Activated T-helper 1 cell treated with Interleukin-2 at 50 U/mL for 16 hours (primary cell): Measurements from ENCODE around the gene CPED1.
"Not testable (repeated sequence)": the region's sequence is repeated elsewhere in the genome, so short reads cannot be mapped to it uniquely, and the experiment has no call there.

Source experiments
- DNase-seq: peaks from one replicate; pipeline ENCODE4 v3.0.0-alpha.2; 2020; ENCODE audit warnings: low read depth

The CPED1 gene

DNA sequence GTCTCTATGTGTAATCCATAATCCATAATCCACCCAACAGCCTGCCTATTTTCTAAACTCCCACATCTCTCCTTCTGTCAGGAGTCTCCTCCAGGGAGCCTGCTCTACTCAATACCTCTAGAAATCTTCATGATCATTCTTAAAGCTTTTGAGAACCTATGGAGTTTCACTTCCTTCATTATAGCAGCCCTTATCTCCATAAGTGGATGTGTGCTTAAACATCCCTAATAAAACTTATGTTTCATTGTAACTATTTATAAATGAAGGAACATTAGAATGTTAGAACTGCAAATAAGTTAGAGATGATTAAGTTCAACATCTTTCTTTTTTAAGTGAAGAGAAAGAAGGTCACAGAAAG, 8.5 kb downstream of the CPED1 start:
- no peak for DNase-seq

DNA sequence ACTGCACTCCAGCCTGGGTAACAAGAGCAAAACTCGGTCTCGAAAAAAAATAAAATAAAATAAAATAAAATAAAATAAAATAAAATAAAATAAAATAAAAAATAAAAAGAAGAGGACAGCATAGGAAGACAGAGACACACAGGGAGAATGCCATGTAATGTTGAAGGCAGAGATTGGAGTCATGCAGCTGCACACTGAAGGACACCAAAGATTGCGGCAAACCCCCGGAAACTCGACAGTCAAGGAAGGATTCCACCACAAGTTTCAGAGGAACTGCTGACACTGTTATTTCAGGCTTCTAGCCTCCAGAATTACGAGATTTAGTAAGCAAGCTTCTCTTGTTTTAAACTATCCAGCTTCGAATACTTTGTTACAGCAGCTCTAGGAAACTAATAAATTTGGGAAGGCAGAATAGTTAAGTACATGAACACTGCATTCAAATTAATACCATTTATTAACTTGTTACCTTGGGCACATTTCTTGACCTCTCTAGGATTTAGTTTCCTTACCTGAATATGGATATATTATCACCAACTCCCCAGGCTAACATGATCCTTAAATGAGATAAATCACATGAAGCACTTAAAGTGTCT, 9.5 kb downstream of the CPED1 start:
- no peak for DNase-seq

DNA sequence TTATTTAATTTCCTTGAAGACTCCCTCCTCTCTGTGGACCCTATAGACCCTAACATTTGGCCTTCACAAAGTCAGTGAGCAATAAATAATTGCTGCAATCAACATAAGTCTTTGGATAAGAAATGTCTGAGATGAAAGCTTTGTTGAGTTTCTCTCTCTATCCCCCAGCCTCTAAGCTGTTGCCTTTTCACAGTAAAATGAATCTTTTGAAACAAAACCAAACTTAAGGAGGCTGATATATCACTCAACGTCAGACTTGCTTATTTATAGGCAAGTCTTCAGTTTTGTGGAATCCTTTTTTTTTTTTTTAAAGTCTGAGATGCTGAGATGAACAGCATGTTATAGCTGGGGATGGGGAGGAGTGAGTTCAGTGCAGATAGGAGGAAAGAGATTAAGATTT, 10.0 kb downstream of the CPED1 start:
- no peak for DNase-seq

DNA sequence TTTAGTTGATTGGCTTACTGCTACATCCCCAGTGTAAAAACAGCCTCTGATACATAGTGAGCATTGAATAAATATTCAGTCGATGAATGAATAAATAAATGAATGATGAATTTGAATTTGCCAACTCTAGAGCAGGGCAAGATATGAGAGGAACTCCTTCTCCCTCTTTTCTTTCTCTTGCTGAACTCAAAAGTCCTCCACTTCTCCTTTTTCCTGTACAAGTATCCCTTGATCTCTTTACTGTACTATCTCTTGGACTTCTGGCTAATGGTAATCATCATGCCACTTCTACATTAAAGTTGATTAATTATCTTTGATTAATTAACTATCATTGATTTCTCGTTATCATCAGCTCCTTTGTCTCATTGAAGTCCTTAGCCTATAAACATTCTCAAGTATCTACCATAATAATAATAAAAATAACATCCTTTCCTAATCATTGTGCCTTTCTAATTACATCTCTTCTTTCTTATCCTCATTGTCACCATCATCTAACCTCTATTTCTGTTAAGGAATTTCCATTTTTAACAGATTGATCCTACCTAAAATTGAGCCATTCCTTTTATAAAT, 10.6 kb downstream of the CPED1 start:
- DNase-seq: no peak

DNA sequence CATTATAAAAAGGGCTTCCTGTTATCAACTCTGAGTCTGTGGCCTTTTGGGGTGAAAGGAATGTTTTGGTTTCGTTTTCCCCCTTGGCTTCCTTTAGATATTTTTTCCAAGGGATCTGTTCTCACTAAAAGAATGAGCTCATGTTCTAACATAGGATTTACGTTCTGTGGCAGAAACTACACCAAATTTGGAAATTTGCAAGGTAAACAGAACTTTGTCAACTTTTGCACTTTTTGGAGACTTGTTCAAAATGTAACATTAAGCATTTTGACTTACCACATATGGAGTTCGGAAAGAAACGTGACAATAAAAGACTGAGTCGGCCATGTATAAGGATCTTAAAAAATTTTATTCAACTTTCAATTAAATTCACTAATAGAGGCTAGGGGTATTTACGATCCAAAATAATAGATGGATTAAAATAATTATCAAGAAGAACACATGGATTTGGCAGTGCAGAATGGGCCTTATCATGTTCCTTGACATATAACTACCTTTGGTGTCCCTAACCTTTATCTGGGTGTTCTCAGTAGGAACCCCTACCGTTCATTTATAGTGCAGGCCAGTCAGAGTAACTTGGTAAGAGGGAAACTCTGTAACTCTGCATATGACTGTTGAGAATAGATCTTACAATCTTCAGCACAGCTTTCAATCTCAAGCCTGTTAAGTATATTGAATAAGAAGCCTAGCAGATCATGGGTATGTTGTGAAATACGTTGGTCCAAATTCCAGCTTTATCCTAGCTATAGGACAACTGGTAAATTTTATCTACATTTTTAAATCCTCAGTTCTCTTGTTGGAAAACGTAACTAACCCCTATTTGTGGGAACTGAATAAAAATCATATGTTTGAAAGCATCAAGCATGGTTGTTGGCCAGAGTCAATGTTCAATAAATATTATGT, 11.8 kb downstream of the CPED1 start:
- no peak for DNase-seq

DNA sequence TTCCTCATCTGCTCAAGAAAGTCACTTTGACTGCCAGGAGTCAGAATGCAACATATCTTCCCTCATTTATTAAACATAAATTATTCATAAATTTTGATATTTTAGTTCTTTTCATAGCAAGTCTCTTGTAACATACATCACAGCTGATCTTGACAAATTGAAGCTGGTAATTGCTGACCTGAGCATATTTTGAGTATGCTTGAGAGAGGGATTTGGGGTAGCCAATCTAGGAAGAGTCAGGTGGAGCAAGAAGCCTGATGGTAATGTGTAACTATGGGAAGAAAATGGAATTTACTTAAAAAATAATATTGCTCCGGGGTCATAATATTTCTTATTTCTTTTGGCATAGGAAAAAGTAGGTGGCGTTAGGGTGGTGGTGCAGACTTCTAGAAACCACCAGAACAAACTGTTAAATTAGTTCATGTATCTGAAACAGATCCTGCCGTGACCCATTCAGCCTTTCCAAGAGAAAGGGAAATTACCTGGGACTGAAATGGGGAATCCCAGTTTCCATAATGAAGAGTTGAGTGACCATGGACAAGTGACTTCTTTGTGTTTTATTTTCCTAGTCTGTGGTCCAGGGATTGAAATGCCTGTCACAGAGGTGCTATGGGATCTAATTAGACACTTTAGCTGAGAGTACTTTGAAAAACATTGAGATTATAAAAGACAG, 12.9 kb downstream of the CPED1 start:
- DNase-seq: no peak

DNA sequence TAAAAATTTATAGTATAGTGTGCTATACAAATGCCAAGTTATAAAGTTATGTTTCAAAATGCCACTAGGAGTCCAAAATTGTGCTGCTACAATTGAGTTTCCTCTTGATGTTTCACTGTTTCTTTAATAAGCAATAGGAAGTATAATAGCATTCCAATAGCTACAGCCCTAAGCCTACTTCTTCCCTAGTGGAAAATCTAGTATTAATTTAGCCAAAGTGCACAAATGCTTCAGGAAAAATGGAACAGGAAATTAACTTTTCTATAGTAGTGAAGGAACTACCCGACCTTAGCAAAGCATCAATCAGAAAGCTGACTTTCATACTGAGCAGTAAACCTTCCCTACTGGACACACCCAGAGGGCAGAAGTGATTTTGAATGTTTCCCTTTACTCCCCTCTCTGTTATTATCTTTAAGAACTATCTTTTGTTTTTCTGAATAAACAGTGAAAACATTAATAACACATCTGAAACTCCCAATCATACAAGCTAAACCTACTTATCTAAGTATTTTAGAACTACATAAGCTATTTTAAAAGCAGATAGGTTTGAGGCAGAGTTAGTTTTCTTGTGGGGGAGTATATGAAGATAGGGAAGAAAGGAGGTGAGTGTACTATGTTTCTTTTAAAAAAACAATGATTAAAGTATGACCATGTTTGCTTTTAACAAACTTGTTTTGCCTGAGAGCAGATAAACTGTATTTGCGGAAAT, 13.7 kb downstream of the CPED1 start:
- DNase-seq: no peak

DNA sequence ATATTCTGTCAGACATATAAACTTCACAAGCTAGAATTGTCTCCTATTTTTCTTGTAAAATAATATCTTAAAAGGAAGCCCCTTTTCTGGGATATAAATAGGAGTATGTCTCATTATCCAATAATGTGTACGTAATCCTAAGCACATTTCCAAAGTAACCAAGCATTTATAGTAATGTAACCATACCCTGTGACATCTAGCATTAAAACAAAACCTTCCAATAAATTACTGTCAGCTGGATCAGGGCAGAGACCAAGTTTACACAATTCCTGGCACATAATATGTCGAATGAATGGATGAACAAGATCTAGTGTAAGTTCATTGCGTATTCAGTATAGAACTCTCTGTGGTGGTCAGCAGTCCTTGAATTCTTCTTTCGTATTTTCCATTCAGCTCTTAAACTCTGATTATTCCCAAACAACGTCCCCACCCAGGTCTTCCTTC, 14.3 kb downstream of the CPED1 start:
- DNase-seq: no peak

DNA sequence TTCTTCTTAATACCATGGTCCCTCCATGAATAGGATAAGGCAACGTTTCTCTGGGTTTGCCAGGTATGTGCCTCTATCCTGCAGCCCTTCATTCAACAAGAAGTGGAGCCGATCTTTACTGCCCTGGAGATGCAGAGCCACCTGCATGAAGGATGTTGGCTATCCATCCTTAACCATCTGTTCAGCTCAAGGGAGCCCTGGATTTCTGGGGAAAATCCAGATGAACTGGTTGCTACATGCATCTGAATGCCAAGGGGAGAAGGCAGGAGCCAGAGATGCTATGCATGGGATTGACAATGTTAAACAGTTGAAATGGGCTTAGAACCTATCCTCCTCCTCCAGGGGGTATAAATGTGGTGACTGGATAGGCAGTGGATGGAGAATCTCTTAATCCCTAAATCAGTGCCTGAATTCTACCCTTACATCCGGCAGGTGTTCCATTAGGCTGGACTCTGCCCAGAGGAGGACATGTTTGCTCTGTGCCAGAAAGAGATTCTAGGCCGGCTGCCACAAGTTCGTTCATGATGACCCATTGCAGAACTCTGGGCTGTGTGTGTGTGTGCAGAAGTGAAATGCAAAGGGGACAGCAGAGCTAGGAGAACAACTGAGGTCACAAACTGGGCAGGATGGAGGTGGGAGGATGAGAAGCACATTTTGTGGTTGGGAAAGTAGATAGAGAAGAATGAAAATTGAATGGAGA, 15.6 kb downstream of the CPED1 start:
- DNase-seq: no peak

DNA sequence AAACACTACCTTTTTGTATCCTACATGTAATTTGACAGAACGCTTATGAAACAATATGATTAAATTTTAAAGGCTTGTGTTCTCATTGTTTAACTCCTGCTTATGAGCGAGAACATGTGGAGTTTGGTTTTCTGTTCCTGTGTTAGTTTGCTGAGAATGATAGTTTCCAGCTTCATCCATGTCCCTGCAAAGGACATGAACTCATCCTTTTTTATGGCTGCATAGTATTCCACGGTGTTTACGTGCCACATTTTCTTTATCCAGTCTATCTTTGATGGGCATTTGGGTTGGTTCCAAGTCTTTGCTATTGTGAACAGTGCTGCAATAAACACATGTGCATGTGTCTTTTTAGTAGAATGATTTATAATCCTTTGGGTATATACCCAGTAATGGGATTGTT, 16.5 kb downstream of the CPED1 start:
- DNase-seq: not testable (repeated sequence)

DNA sequence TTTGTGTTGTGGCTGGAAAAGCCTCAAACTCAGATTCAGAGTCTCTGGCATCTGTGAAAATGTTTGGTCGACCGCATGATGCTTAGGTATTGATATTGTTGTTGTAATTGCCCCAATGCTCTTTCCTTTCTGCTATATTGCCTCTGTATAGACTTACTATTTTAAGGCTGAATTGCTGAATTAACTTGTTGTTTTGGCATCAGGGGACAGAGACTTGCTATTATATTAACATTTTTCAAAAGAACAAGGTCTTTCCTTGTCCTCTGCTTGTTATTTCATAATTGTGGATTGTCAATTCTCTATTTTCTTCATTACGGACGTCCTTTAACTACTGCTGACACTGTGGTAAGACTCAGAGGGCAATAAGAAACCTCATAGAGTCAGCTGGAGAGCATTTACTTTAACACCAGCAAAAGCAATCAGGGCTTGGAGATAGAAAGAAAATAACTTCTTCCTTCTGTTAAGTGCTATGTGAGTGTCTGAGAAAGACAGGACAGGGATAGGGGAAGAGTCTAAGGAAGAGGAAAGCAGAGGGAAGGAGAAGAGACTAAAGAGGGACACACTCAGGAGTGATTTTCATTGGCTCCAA, 17.6 kb downstream of the CPED1 start:
- no peak for DNase-seq

DNA sequence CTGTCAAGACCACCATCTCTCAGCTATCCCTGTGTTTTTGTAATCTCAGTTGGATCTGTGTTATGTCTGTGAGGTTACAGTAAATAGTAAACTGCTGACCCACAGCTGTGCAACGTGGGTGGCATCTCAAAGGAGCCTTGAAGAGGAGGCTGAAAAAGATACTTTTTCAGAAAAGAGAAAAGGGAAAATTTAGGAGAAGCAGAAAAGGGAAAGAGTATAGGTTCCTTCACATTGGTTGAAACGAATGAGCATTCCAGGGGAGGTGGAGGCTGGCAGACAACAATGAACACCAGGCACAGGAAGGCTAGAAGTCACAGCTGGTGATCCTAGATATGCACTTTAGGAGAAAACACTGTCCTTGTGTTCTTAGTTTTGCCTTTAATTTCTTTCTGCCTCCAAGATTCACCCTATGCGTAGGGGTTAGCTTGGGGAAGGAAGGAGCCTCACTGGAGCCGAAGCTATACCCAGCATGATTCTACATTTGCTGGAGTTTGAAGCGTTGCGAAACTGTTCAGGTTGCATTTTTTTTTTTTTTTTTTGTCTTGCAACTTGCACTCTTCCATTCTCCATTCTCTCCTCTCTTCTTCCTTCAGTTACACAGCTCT, 18.3 kb downstream of the CPED1 start:
- no peak for DNase-seq

DNA sequence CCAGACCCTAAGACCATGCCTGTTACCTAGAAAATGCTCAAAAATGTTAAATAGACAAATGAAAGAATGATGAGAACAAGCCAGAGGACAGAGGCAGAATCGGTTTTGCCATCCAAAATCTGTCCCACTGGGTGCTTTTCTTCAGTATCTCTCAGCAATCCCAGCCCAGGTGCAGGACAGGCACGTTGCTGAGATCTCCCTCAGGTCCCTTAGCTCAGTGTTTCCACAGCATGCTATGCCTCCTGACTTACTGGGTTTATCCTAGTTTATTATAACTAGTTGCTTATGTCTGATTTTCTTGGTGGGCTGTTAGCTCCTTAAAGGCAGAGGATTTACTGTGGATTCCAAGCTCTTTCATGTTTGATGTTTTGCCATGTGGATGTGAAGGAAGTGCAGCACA, 20.3 kb downstream of the CPED1 start:
- DNase-seq: no peak

DNA sequence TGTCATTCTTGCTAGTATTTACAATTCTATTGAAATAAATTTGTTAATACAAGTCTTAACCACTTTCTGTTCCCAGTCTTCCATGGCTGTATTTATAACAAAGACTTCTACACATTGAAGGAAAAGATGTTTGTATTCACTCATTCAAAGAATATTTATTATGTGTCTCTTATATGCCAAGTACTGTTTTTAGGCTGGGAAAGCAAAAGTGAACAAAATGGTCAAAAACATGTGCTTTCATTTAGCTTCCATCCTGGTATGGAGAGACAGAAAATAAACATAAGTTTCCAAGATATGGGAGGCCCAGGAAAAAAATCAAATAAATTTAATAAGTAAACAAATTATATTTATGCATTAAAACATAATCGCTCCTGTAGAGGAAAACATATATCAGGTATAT, 22.9 kb downstream of the CPED1 start:
- DNase-seq: no peak

DNA sequence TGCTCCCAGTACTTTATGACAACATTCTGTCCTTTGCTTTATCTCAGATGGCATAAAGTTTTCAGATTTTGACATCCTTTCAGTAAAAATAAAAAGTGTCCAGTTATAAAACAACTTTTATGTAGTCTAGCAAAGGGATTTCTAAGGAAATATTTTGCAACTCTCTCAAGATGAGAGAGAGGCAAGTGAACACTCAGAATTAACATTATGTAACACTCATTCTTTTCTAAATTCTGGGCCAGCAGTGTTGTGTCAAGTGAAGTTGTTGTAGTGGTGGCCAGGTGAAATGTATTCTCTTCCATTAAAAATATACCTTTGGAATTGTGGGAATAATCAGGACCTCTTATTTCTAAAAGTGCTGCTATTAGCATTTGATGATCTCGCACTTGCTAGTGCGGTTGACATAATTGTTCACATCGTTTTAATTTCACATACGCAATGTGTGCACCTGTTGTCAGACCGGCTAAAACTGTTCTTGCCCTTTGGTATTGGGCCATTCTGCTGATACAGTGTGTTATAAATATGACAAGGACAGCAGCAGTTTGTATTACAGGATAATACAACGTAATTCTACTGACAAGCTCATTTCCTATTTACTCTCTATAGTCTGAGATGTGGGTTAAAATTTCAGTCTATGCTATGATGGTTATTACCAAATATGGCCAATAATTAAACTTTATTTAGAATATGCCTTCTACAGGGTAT, 23.8 kb downstream of the CPED1 start:
- DNase-seq: no peak

DNA sequence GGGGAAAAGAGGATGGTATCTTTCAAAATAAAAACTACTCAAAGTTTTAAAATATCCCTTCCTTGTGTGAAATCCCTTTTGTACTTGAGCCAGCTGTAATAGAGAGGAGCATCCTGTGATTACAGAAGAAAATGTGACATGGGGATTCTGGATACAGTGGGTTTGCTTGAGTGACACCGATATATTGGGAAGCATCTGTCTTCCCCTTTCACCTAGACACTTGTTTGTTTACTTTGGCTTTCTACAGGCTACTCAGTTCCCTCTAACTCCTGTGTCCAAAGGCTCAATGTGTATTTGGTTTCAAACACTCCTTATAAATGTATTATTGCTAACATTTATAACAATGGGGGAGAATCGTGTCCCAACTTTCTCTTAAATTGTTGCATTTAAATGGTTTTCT, 24.4 kb downstream of the CPED1 start:
- no peak for DNase-seq

DNA sequence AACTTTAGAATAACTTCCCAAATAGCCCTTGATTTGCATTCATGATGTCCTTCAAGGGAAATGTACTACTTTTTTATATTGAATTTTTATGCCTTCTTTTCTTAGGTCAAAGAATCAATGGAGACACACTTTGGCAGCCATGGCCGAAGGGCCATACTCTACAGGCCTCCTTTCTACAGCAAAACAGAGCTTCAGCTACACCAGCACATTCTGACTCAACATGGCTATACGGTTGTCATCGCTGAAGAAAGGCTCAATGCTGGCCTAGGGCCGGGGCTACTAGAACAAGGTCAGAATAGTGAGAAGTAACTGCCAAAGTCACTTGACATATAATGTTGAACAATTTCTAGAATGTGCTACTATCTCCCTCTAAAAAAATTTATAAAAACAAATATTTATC, 27.0 kb downstream of the CPED1 start:
- DNase-seq: no peak

DNA sequence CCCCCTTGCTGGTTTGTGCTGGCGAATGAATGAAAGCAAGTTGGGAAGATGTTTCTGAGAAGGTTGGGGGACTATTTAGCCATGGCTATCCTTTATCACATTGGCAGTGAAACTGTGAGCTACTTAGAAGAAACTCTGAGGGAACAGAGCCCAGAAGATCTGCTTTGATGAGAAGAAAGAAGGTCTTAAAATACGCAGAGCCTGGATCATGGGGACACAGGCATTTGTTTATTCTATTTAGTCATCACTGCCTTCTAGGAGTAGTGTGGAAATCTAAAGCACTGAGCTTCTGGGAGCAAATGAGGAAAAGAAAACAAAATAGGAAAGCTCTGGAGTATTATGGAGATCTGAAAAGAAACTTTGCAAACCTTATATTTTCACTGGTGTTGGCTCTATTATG, 28.5 kb downstream of the CPED1 start:
- no peak for DNase-seq

DNA sequence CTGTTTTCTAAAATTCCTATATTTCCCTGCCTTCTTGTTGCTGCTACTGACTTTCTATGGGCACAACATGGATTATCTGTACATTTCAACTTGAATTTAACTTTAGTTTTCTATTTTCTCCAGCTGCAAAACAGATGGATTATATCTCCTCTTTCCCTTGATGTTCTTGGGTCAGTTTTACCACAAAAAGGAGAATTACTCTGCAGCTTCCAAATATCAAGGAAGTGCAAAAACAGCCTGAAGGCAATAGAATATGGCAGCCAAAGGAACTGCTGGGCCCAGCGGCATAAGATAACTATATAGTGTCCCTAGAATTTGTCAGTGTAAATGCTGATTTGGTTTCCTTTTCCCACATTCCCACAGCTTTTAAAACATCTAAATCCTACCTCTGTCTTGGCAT, 29.1 kb downstream of the CPED1 start:
- DNase-seq: no peak

DNA sequence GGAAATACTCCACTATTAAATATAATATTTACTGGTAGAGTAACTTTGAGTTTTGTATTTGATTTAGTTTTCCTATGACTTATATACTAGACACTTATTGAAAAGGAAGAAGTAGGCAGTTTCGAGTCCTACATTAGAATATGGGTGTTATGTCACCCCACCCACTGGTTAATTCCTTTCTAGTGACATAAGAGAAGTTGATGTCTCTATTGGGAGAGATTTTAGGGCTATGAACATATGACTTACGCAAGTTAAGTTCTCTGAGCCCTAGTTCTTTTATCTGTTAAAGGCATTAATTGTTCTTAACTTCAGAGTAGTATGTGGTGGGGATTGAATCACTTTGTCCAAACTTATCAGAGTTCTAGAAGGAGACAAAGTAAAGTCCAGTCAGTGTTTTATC, 30.5 kb downstream of the CPED1 start:
- DNase-seq: no peak
